ENCODE results near the gene GAS7. TPM values are rescaled to one million over a fixed set of nuclear protein-coding genes. Genes with fewer than 3 reads are reported as not detected.

Gene GAS7
- total RNA-seq, 2 donors from 2014 or later, result 1.1 to 5.2 TPM

GRCh38 chr17:10196384-10196895, 2.0 kb downstream of the GAS7 start:
- ATAC-seq, result no peak
- Mint-ChIP-seq H3K4me1 (peaks cover 2% of the 10 kb centered on the region), H3K36me3 (ENCODE audit: low read depth) (no peaks in the 10 kb centered on the region), H3K27ac (no peak overlapping the region), H3K4me3 (no peak overlapping the region), H3K27me3 (peaks cover 23% of the 10 kb centered on the region)
- DNase-seq, result no peak
- H3K9me3 ChIP-seq (ENCODE audit: control insufficient read depth, low read length, poor library complexity, severe bottlenecking), result no peaks in the 10 kb centered on the region

GRCh38 chr17:10195090-10195805, 3.2 kb downstream of the GAS7 start:
- no peaks in the 10 kb centered on the region for H3K9me3 ChIP-seq (ENCODE audit: control insufficient read depth, low read length, poor library complexity, severe bottlenecking)
- DNase-seq (no peak), ATAC-seq (no peak)
- Mint-ChIP-seq H3K27ac (no peak overlapping the region), H3K4me3 (no peak overlapping the region), H3K27me3 (peaks cover 15% of the 10 kb centered on the region), H3K36me3 (ENCODE audit: low read depth) (no peaks in the 10 kb centered on the region), H3K4me1 (peaks cover 2% of the 10 kb centered on the region)

- H3K4me3 Mint-ChIP-seq, result no peak overlapping the region
- H3K27ac Mint-ChIP-seq, result no peak overlapping the region
- ATAC-seq (no peak), DNase-seq (no peak)
- no peaks in the 10 kb centered on the region for H3K4me1 Mint-ChIP-seq
- H3K36me3 Mint-ChIP-seq (ENCODE audit: low read depth), result no peaks in the 10 kb centered on the region
- peaks cover 5% of the 10 kb centered on the region for H3K27me3 Mint-ChIP-seq
- H3K9me3 ChIP-seq (ENCODE audit: control insufficient read depth, low read length, poor library complexity, severe bottlenecking), result no peaks in the 10 kb centered on the region
Observed at GRCh38 chr17:10193632-10194031, 4.8 kb downstream of the GAS7 start.

- H3K9me3 ChIP-seq (ENCODE audit: control insufficient read depth, low read length, poor library complexity, severe bottlenecking), result no peaks in the 10 kb centered on the region
- Mint-ChIP-seq H3K36me3 (ENCODE audit: low read depth) (no peaks in the 10 kb centered on the region), H3K4me1 (no peaks in the 10 kb centered on the region), H3K4me3 (no peak overlapping the region), H3K27me3 (peaks cover 5% of the 10 kb centered on the region), H3K27ac (no peak overlapping the region)
- no peak for DNase-seq
- no peak for ATAC-seq
Observed at GRCh38 chr17:10192972-10193371, 5.4 kb downstream of the GAS7 start.

GRCh38 chr17:10192461-10192860, 5.9 kb downstream of the GAS7 start:
- H3K9me3 ChIP-seq (ENCODE audit: control insufficient read depth, low read length, poor library complexity, severe bottlenecking), result no peaks in the 10 kb centered on the region
- Mint-ChIP-seq H3K4me1 (no peaks in the 10 kb centered on the region), H3K27ac (no peak overlapping the region), H3K27me3 (peaks cover 5% of the 10 kb centered on the region), H3K36me3 (ENCODE audit: low read depth) (no peaks in the 10 kb centered on the region), H3K4me3 (no peak overlapping the region)
- ATAC-seq, result no peak
- DNase-seq, result no peak

- Mint-ChIP-seq H3K36me3 (ENCODE audit: low read depth) (no peaks in the 10 kb centered on the region), H3K4me1 (no peaks in the 10 kb centered on the region), H3K27me3 (no peaks in the 10 kb centered on the region), H3K27ac (no peak overlapping the region), H3K4me3 (no peak overlapping the region)
- DNase-seq (no peak), ATAC-seq (no peak)
- H3K9me3 ChIP-seq (ENCODE audit: control insufficient read depth, low read length, poor library complexity, severe bottlenecking), result no peaks in the 10 kb centered on the region
Observed at GRCh38 chr17:10187456-10187855, 10.9 kb downstream of the GAS7 start.

- Mint-ChIP-seq H3K27ac (no peak overlapping the region), H3K4me3 (no peak overlapping the region), H3K27me3 (no peaks in the 10 kb centered on the region), H3K36me3 (ENCODE audit: low read depth) (no peaks in the 10 kb centered on the region), H3K4me1 (no peaks in the 10 kb centered on the region)
- ATAC-seq, result no peak
- H3K9me3 ChIP-seq (ENCODE audit: control insufficient read depth, low read length, poor library complexity, severe bottlenecking), result no peaks in the 10 kb centered on the region
- no peak for DNase-seq
Observed at GRCh38 chr17:10186771-10187410, 11.5 kb downstream of the GAS7 start.

- Mint-ChIP-seq H3K4me1 (no peaks in the 10 kb centered on the region), H3K36me3 (ENCODE audit: low read depth) (no peaks in the 10 kb centered on the region), H3K27me3 (no peaks in the 10 kb centered on the region), H3K4me3 (no peak overlapping the region), H3K27ac (no peak overlapping the region)
- no peaks in the 10 kb centered on the region for H3K9me3 ChIP-seq (ENCODE audit: control insufficient read depth, low read length, poor library complexity, severe bottlenecking)
- ATAC-seq, result no peak
- no peak for DNase-seq
Observed at GRCh38 chr17:10183931-10184930, 14.2 kb downstream of the GAS7 start.

- no peaks in the 10 kb centered on the region for H3K9me3 ChIP-seq (ENCODE audit: control insufficient read depth, low read length, poor library complexity, severe bottlenecking)
- DNase-seq (no peak), ATAC-seq (no peak)
- no peak overlapping the region for H3K27ac Mint-ChIP-seq
- no peaks in the 10 kb centered on the region for H3K27me3 Mint-ChIP-seq
- H3K4me1 Mint-ChIP-seq, result no peaks in the 10 kb centered on the region
- H3K36me3 Mint-ChIP-seq (ENCODE audit: low read depth), result no peaks in the 10 kb centered on the region
- H3K4me3 Mint-ChIP-seq, result no peak overlapping the region
Observed at GRCh38 chr17:10182785-10183184, 15.6 kb downstream of the GAS7 start.

GRCh38 chr17:10178506-10178991, 19.9 kb downstream of the GAS7 start:
- H3K27ac Mint-ChIP-seq, result no peak overlapping the region
- H3K27me3 Mint-ChIP-seq, result no peaks in the 10 kb centered on the region
- no peaks in the 10 kb centered on the region for H3K9me3 ChIP-seq (ENCODE audit: control insufficient read depth, low read length, poor library complexity, severe bottlenecking)
- DNase-seq, result no peak
- no peaks in the 10 kb centered on the region for H3K4me1 Mint-ChIP-seq
- no peaks in the 10 kb centered on the region for H3K36me3 Mint-ChIP-seq (ENCODE audit: low read depth)
- no peak for ATAC-seq
- no peak overlapping the region for H3K4me3 Mint-ChIP-seq

- H3K27me3 Mint-ChIP-seq, result no peaks in the 10 kb centered on the region
- no peak overlapping the region for H3K27ac Mint-ChIP-seq
- H3K4me3 Mint-ChIP-seq, result no peak overlapping the region
- DNase-seq (no peak), ATAC-seq (no peak)
- H3K4me1 Mint-ChIP-seq, result no peaks in the 10 kb centered on the region
- no peaks in the 10 kb centered on the region for H3K9me3 ChIP-seq (ENCODE audit: control insufficient read depth, low read length, poor library complexity, severe bottlenecking)
- no peaks in the 10 kb centered on the region for H3K36me3 Mint-ChIP-seq (ENCODE audit: low read depth)
Observed at GRCh38 chr17:10177913-10178505, 20.4 kb downstream of the GAS7 start.

GRCh38 chr17:10177131-10177912, 21.1 kb downstream of the GAS7 start:
- Mint-ChIP-seq H3K4me1 (no peaks in the 10 kb centered on the region), H3K27me3 (peaks cover 2% of the 10 kb centered on the region), H3K4me3 (no peak overlapping the region), H3K36me3 (ENCODE audit: low read depth) (no peaks in the 10 kb centered on the region), H3K27ac (no peak overlapping the region)
- no peak for DNase-seq
- ATAC-seq, result no peak
- H3K9me3 ChIP-seq (ENCODE audit: control insufficient read depth, low read length, poor library complexity, severe bottlenecking), result no peaks in the 10 kb centered on the region
